Measurements from ENCODE around the gene MAP2K3. TPM values are rescaled to one million over a fixed set of nuclear protein-coding genes. Genes with fewer than 3 reads are reported as not detected.

MAP2K3 gene
- polyA plus RNA-seq, 1 donor (not counting 4 experiments of a cell fraction or from before 2014, with no cell fraction given), result 22.4 TPM

DNA sequence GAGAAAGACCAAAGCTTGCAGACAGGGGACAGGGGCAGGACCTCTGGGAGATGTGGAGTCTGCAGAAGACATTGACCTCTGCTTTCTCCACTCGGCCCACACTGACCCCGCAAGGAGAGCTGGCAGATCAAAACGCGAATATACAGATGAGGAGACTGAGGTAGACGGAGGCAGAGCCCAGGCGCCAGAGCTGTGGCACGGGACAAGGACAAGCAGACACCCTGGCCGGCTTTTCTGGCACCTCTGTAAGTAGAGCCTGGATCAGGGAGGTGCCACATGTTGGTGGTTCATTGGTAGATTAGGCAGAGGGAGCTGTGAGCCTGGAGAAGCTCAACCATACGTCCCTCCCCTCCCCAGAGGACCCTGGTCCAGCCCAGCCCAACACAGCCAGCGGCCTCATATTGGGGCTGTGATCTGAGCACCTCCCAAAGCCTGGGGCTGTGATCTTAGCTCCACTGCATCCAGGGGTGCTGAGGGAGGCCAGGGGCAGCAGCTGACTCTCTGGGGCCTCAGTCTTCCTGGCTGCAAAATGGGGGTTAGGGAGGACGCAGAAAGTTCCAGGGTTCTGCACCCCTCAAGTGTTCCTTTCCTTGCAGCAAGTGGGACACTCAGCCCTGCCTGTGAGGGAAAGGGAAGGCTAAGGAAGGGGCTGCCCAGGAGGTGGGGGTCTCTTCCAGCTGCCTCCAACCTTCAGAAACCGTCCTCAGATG, 35.3 kb upstream of the MAP2K3 start:
- DNase-seq (ENCODE audit: low read depth, low spot score), result no peak
- H3K4me3 ChIP-seq (ENCODE audit: control insufficient read depth in 2 of 3, extremely low read depth in 1 of 3, insufficient read depth in 2 of 3, low read depth in 1 of 3, low read length in 3 of 3), result no peak overlapping the region

DNA sequence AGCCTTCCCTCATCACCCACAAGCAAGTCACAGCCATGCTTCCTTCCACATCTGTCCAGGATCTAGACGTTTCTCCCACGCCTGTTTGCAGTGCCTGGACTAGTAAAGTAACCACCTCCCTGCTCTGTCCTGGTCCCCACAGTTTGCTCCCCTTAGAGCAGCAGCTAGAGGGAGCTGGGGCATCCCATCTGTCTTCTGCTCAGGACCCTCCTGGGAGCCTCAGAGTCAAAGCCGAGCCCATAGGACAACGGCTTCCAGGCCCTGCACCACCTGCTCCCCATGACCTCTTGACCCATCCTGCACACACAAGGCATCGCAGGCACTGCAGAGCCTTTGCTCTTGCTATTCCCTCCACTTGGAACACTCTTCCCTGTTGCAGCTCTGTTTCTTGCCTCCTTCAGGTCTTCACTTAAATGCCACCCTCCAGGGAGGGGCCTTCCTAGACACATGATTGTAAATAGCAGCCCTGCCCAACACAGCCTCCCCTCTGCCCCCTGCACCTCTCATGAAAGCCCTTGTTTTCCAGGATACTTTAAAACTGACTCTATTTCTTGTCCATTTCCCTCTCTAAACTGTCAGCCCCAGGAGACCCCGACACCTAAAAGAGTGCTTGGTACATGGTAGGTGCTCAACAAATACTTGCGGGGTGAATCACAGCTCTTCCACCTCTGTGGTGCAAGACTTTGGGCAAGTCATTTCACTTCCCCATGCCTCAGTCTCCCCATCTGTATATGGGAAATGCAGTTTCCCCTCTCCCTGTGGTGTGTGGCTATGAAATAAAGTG, 34.4 kb upstream of the MAP2K3 start:
- no peaks in the 10 kb centered on the region for H3K9me3 ChIP-seq (ENCODE audit: control insufficient read depth, low read depth, low read length)
- H3K27me3 ChIP-seq (ENCODE audit: control insufficient read depth, extremely low read depth, insufficient read depth, low read length), result no peaks in the 10 kb centered on the region
- no peaks in the 10 kb centered on the region for H3K79me2 ChIP-seq (ENCODE audit: control insufficient read depth, insufficient read depth, low read length)
- no peak overlapping the region for H3K4me3 ChIP-seq (ENCODE audit: control insufficient read depth in 2 of 3, extremely low read depth in 1 of 3, insufficient read depth in 2 of 3, low read depth in 1 of 3, low read length in 3 of 3)
- H3K9me1 ChIP-seq (ENCODE audit: control insufficient read depth, extremely low read depth, insufficient read depth, low read length), result no peaks in the 10 kb centered on the region
- H3K27ac ChIP-seq (ENCODE audit: control insufficient read depth, insufficient read depth, low read length), result no peak overlapping the region
- FAIRE-seq, result no peak
- no peaks in the 10 kb centered on the region for H3K36me3 ChIP-seq (ENCODE audit: control insufficient read depth in 2 of 2, extremely low read depth in 1 of 2, insufficient read depth in 2 of 2, low read length in 2 of 2)
- H3K9ac ChIP-seq (ENCODE audit: control insufficient read depth, extremely low read depth, insufficient read depth, low read length), result no peak overlapping the region
- dilution Hi-C loops (cut with MboI; ENCODE audit: extremely low pct_ligation_motif_present, low sequenced_read_pairs), result no loop called here
- no peak overlapping the region for H3K4me2 ChIP-seq (ENCODE audit: control insufficient read depth, extremely low read depth, insufficient read depth, low read depth, low read length)
- no peak overlapping the region for H2AFZ ChIP-seq (ENCODE audit: control insufficient read depth, low read length)
- TF ChIP-seq, protein P1, sequence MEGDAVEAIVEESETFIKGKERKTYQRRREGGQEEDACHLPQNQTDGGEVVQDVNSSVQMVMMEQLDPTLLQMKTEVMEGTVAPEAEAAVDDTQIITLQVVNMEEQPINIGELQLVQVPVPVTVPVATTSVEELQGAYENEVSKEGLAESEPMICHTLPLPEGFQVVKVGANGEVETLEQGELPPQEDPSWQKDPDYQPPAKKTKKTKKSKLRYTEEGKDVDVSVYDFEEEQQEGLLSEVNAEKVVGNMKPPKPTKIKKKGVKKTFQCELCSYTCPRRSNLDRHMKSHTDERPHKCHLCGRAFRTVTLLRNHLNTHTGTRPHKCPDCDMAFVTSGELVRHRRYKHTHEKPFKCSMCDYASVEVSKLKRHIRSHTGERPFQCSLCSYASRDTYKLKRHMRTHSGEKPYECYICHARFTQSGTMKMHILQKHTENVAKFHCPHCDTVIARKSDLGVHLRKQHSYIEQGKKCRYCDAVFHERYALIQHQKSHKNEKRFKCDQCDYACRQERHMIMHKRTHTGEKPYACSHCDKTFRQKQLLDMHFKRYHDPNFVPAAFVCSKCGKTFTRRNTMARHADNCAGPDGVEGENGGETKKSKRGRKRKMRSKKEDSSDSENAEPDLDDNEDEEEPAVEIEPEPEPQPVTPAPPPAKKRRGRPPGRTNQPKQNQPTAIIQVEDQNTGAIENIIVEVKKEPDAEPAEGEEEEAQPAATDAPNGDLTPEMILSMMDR (optimal IDR thresholded peaks at IDR 0.05 in 1 of 3, IDR thresholded peaks at IDR 0.05 in 1 of 3, conservative IDR thresholded peaks at IDR 0.05 in 1 of 3; ENCODE audit: extremely low read depth in 1 of 3, insufficient read depth in 2 of 3, low read length in 3 of 3), result peak in 1 of 3 experiments; percentile 7
- no peak for TF ChIP-seq EZH2 (IDR thresholded peaks at IDR 0.05; ENCODE audit: low read length)
- peaks cover 20% of the 10 kb centered on the region for H3K4me1 ChIP-seq (ENCODE audit: control insufficient read depth, extremely low read depth, insufficient read depth, low read length)
- DNase-seq (ENCODE audit: low read depth, low spot score), result no peak
- H4K20me1 ChIP-seq (ENCODE audit: control insufficient read depth, extremely low read depth, insufficient read depth, low read length), result no peaks in the 10 kb centered on the region

More for the DNA sequence above, 35.3 kb upstream of the MAP2K3 start:
- Histone ChIP-seq H3K9me1 (ENCODE audit: control insufficient read depth, extremely low read depth, insufficient read depth, low read length) (no peaks in the 10 kb centered on the region), H3K4me2 (ENCODE audit: control insufficient read depth, extremely low read depth, insufficient read depth, low read depth, low read length) (no peak overlapping the region), H4K20me1 (ENCODE audit: control insufficient read depth, extremely low read depth, insufficient read depth, low read length) (no peaks in the 10 kb centered on the region), H3K27me3 (ENCODE audit: control insufficient read depth, extremely low read depth, insufficient read depth, low read length) (no peaks in the 10 kb centered on the region), H3K9ac (ENCODE audit: control insufficient read depth, extremely low read depth, insufficient read depth, low read length) (no peak overlapping the region), H3K9me3 (ENCODE audit: control insufficient read depth, low read depth, low read length) (no peaks in the 10 kb centered on the region), H3K36me3 (ENCODE audit: control insufficient read depth in 2 of 2, extremely low read depth in 1 of 2, insufficient read depth in 2 of 2, low read length in 2 of 2) (no peaks in the 10 kb centered on the region), H3K79me2 (ENCODE audit: control insufficient read depth, insufficient read depth, low read length) (no peaks in the 10 kb centered on the region), H3K27ac (ENCODE audit: control insufficient read depth, insufficient read depth, low read length) (no peak overlapping the region), H3K4me1 (ENCODE audit: control insufficient read depth, extremely low read depth, insufficient read depth, low read length) (peaks cover 19% of the 10 kb centered on the region), H2AFZ (ENCODE audit: control insufficient read depth, low read length) (no peak overlapping the region)
- no peak for FAIRE-seq
- TF ChIP-seq, protein P1 (optimal IDR thresholded peaks at IDR 0.05 in 1 of 3, IDR thresholded peaks at IDR 0.05 in 1 of 3, conservative IDR thresholded peaks at IDR 0.05 in 1 of 3; ENCODE audit: extremely low read depth in 1 of 3, insufficient read depth in 2 of 3, low read length in 3 of 3), result no peak
- no peak for TF ChIP-seq EZH2 (IDR thresholded peaks at IDR 0.05; ENCODE audit: low read length)
- dilution Hi-C loops (cut with MboI; ENCODE audit: extremely low pct_ligation_motif_present, low sequenced_read_pairs), result no loop called here
